Right lobe of liver (tissue), 6 donors: ENCODE results near the gene CNPPD1. TPM values are rescaled to one million over a fixed set of nuclear protein-coding genes. Genes with fewer than 3 reads are reported as not detected.

Experiments
- ATAC-seq, 4 donors: fragments of 200-7000 bp; cut with Tn5 transposase; one replicate each; pipeline ENCODE4 v1.9.1; 2020; ENCODE audit warnings: mild to moderate bottlenecking in 4 of 4, moderate library complexity in 4 of 4
- DNase-seq, 3 donors: peaks; one replicate each; pipeline ENCODE4 v3.0.0-alpha.2; 2020
- H3K27ac ChIP-seq, 3 donors: fragments of 200-600 bp; one replicate each; pipeline ENCODE4 v1.8.0; 2022
- H3K27me3 ChIP-seq, 2 donors: fragments of 200-600 bp; one replicate each; pipeline ENCODE4 v1.8.0; 2022
- H3K36me3 ChIP-seq, 4 donors: fragments of 200-600 bp; sonication (generic) in 1 of 4; one replicate each; pipeline versions ENCODE4 v1.5.1 to v1.8.0; 2017 to 2022; ENCODE audit warnings: control low read depth in 1 of 4
- H3K4me1 ChIP-seq, 4 donors: fragments of 200-600 bp; sonication (generic) in 1 of 4; one replicate each; pipeline versions ENCODE4 v1.5.1 to v1.8.0; 2017 to 2022; ENCODE audit warnings: control low read depth in 1 of 4
- H3K4me3 ChIP-seq, 3 donors: fragments of 200-600 bp; one replicate each; pipeline ENCODE4 v1.8.0; 2022
- H3K9me3 ChIP-seq, 4 donors: fragments of 200-600 bp; sonication (generic) in 1 of 4; one replicate each; pipeline versions ENCODE4 v1.5.1 to v1.8.0; 2017 to 2022; ENCODE audit warnings: control low read depth in 1 of 4
- POLR2A ChIP-seq: fragments of 450-650 bp; IDR thresholded peaks from one replicate; pipeline ENCODE4 v1.6.1; 2017; ENCODE audit warnings: antibody characterized with exemption, mild to moderate bottlenecking
- WGBS: methylation state at CpG from one replicate; pipeline ENCODE4 v1.1.6; 2018; ENCODE audit warnings: low coverage, low lambda C conversion rate; ENCODE audit not compliant: insufficient coverage; ENCODE audit errors: missing lambda C conversion rate; 5-methylcytosine and 5-hydroxymethylcytosine counted together
- intact Hi-C, 2 donors: fragments of 100-400 bp; cut with DNase I; formaldehyde crosslinking; loops; one replicate each; pipeline versions ENCODE4 v1.11.2 to v1.14.1; 2022
- total RNA-seq, 6 experiments: library from RNA; depleted of rRNA in 2 of 6; stranded (reverse); fragments of >200 nt in 2 of 6; fragmentation: NEBNext Ultra II Directional in 3 of 6; extraction: Animal tissue kit (Norgen Biotek cat#: 25700) in 3 of 6; gene quantifications; one replicate each; pipeline versions ENCODE4 v1.1.0 to v1.2.4, GENCODE V29; 2016 to 2023
- TF ChIP-seq, protein P1 (sequence below), 4 donors: fragments of 200-600 bp in 3 of 4; fragments of 450-650 bp in 1 of 4; IDR thresholded peaks; one replicate each; pipeline versions ENCODE4 v1.5.1 to v1.8.0; 2016 to 2022; ENCODE audit warnings: antibody characterized with exemption in 4 of 4, mild to moderate bottlenecking in 2 of 4
- donor health status: DM: no; HTN: yes; CAD: no.
- donor health status: DM: no; HTN: no; CAD: no.
- donor health status: DM: no; HTN: no; CAD: no.
- donor health status: DM: no; HTN: yes; CAD: no.
- donor health status: DM: no; HTN: yes; CAD: no.

The CNPPD1 gene
- total RNA-seq, 6 experiments from 2014 or later: 22.3 to 37.1 (median 30.2) TPM

DNA sequence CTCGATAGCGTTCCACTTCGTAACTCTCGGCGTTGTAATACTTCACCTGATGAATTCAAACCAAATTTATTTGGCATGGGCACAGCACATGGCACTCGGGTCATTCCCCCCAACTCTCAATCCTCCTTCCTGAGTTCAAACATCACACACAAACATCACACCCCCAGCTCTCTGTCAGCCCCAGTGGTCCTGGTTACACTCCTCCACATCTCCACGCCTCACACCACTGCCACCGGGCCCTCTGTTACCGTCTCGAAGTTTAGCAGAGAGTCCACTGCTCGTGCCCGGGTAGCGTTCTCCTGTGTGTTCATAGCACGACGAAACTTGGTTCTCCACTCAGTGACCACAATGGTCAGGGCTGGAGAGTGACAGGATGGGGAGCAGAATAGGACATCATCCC lies 37.4 kb upstream of the CNPPD1 start:
- TF ChIP-seq, protein P1, sequence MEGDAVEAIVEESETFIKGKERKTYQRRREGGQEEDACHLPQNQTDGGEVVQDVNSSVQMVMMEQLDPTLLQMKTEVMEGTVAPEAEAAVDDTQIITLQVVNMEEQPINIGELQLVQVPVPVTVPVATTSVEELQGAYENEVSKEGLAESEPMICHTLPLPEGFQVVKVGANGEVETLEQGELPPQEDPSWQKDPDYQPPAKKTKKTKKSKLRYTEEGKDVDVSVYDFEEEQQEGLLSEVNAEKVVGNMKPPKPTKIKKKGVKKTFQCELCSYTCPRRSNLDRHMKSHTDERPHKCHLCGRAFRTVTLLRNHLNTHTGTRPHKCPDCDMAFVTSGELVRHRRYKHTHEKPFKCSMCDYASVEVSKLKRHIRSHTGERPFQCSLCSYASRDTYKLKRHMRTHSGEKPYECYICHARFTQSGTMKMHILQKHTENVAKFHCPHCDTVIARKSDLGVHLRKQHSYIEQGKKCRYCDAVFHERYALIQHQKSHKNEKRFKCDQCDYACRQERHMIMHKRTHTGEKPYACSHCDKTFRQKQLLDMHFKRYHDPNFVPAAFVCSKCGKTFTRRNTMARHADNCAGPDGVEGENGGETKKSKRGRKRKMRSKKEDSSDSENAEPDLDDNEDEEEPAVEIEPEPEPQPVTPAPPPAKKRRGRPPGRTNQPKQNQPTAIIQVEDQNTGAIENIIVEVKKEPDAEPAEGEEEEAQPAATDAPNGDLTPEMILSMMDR (IDR thresholded peaks at IDR 0.05): no peak
- no peak for TF ChIP-seq POLR2A
- WGBS: 98% methylated on average over 5 of the region's 15 CpGs
- Histone ChIP-seq H3K4me1 (peaks cover 0 to 19% (median 9%) of the 10 kb centered on the region in 4 donors), H3K4me3 (no peak overlapping the region), H3K36me3 (peaks cover 0 to 54% (median 2%) of the 10 kb centered on the region in 4 donors), H3K9me3 (no peaks in the 10 kb centered on the region), H3K27ac (no peak overlapping the region), H3K27me3 (no peaks in the 10 kb centered on the region)
- DNase-seq (no peak), ATAC-seq (no peak)
- intact Hi-C loops: loop anchor here in 1 of 2 donors (5.0 kb wide), 1 partner anchor 52 kb away; the partner anchor contains the start of gene NHEJ1

GRCh38 chr2:219213486-219214071 lies 36.9 kb upstream of the CNPPD1 start:
- H3K27ac ChIP-seq: no peak overlapping the region
- WGBS: 100% methylated on average over 1 of the region's 10 CpGs
- H3K36me3 ChIP-seq: peaks cover 0 to 60% (median 4%) of the 10 kb centered on the region in 4 donors
- no peaks in the 10 kb centered on the region for H3K9me3 ChIP-seq
- no peak for TF ChIP-seq POLR2A
- TF ChIP-seq, protein P1 (IDR thresholded peaks at IDR 0.05): no peak
- peak in 1 of 3 donors; percentile 28 for DNase-seq
- no peak overlapping the region for H3K4me3 ChIP-seq
- peaks cover 0 to 22% (median 9%) of the 10 kb centered on the region in 4 donors for H3K4me1 ChIP-seq
- no peak for ATAC-seq
- H3K27me3 ChIP-seq: no peaks in the 10 kb centered on the region
- intact Hi-C loops: loop anchor here in 1 of 2 donors (5.0 kb wide), 1 partner anchor 51 kb away; the partner anchor contains the start of gene NHEJ1

- no peak for DNase-seq
- Histone ChIP-seq H3K36me3 (peaks cover 0 to 60% (median 5%) of the 10 kb centered on the region in 4 donors), H3K27ac (no peak overlapping the region), H3K4me1 (peaks cover 0 to 24% (median 9%) of the 10 kb centered on the region in 4 donors), H3K4me3 (no peak overlapping the region), H3K9me3 (no peaks in the 10 kb centered on the region), H3K27me3 (no peaks in the 10 kb centered on the region)
- WGBS: 84% methylated on average over 8 of the region's 8 CpGs
- intact Hi-C loops: loop anchor here in 1 of 2 donors (5.0 kb wide), 1 partner anchor 51 kb away; the partner anchor contains the start of gene NHEJ1
- no peak for ATAC-seq
- TF ChIP-seq POLR2A: no peak
- TF ChIP-seq, protein P1 (IDR thresholded peaks at IDR 0.05): no peak
Measured at GRCh38 chr2:219213026-219213415, 36.3 kb upstream of the CNPPD1 start.

- DNase-seq (peak in 1 of 3 donors; percentile 40), ATAC-seq (no peak)
- TF ChIP-seq, protein P1 (IDR thresholded peaks at IDR 0.05): no peak
- no peak for TF ChIP-seq POLR2A
- H3K4me1 ChIP-seq: peaks cover 0 to 24% (median 8%) of the 10 kb centered on the region in 4 donors
- no peaks in the 10 kb centered on the region for H3K9me3 ChIP-seq
- H3K36me3 ChIP-seq: peaks cover 0 to 60% (median 5%) of the 10 kb centered on the region in 4 donors
- H3K4me3 ChIP-seq: no peak overlapping the region
- H3K27ac ChIP-seq: no peak overlapping the region
- WGBS: 89% methylated on average over 7 of the region's 9 CpGs
- H3K27me3 ChIP-seq: no peaks in the 10 kb centered on the region
- intact Hi-C loops: loop anchor here in 1 of 2 donors (5.0 kb wide), 1 partner anchor 49 kb away; the partner anchor contains the start of gene NHEJ1
Measured at GRCh38 chr2:219210886-219211362, 34.2 kb upstream of the CNPPD1 start.
